ENCODE measurements around the gene GPX3. TPM values are rescaled to one million over a fixed set of nuclear protein-coding genes. Genes with fewer than 3 reads are reported as not detected.

Gene GPX3
- total and polyA plus RNA-seq, 9 of the 15 experiments (the other 6 are each of a cell fraction or from before 2014, with no cell fraction given), result 0.25 to 0.86 TPM; not detected in 7

DNA sequence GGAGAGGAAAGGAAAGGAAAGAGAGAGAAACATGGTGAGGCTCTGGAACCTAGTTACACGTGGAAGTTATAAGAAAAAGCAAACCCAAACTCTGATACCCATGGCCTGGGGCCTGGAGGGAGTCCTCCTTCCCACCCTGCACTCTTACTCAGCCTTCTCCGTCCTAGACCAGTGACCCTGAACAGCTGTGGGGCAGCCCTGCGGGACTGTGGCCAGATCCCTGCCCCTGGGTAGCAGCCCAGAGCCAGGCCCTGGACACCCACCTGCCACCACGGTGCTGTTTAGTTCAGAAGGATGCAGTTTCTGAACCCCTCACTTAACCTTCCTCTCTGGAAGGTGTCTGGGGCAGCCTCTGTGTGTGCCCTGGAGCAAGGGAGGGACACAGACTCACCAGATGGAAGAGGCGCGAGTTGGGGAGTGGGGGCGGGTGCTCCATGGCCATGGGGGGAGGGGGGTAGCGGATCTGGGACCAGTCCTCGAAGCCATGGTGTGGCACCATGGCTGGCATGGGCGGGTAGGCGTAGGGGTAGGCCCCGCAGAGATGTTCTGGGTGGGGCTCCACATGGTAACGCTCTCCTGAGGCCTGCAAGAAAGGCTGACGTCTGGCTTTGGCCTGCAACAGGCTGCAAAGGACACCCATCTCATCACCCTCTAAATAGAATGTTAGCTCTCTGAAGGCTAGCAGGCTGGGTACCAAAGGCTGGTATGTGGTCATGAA, 13.0 kb downstream of the GPX3 start (continued):
- TF ChIP-seq ZNF518B (CRISPR knock-in tag; IDR thresholded peaks at IDR 0.05) (no peak), NFE2 (IDR thresholded peaks at IDR 0.05; ENCODE audit: low read depth) (no peak), ZBTB26 (CRISPR knock-in tag; IDR thresholded peaks at IDR 0.05) (no peak), ZC3H4 (CRISPR knock-in tag; IDR thresholded peaks at IDR 0.05; ENCODE audit: borderline replicate concordance) (no peak), MAX (CRISPR knock-in tag; IDR thresholded peaks at IDR 0.05) (no peak), RNF2 (IDR thresholded peaks at IDR 0.05) (no peak), FOXJ3 (CRISPR knock-in tag; IDR thresholded peaks at IDR 0.05) (no peak)

Measured in K562 (cell line).